ACC112 (cell line): Measurements from ENCODE around the gene NALCN.
A peak's percentile ranks its signal among the peaks of the same experiment; 100 is the strongest.
"Not testable (repeated sequence)": the region's sequence is repeated elsewhere in the genome, so short reads cannot be mapped to it uniquely, and the experiment has no call there.

Experiments used
- H2AFZ ChIP-seq: fragments of 200-600 bp; sonication (generic); one replicate; pipeline ENCODE4 v1.6.0; 2017; ENCODE audit warnings: antibody characterized with exemption, low read length; ENCODE audit not compliant: unreplicated experiment
- H3K27ac ChIP-seq: fragments of 200-600 bp; sonication (generic); 2 replicates; pipeline ENCODE4 v1.5.1; 2014; ENCODE audit warnings: low read depth, mild to moderate bottlenecking, antibody characterized with exemption, low read length, moderate library complexity
- H3K27me3 ChIP-seq: fragments of 200-600 bp; sonication (generic); 2 replicates; pipeline ENCODE4 v1.6.1; 2014; ENCODE audit warnings: mild to moderate bottlenecking, antibody characterized with exemption, low read length, moderate library complexity, mixed read lengths; ENCODE audit not compliant: insufficient read depth
- H3K36me3 ChIP-seq: fragments of 200-600 bp; sonication (generic); 2 replicates; pipeline ENCODE4 v1.6.1; 2016; ENCODE audit warnings: mild to moderate bottlenecking, antibody characterized with exemption, low read length, moderate library complexity, mixed read lengths; ENCODE audit not compliant: insufficient read depth
- H3K4me1 ChIP-seq: fragments of 200-600 bp; sonication (generic); one replicate; pipeline ENCODE4 v1.6.1; 2016; ENCODE audit warnings: low read length, mixed read lengths; ENCODE audit not compliant: insufficient read depth, unreplicated experiment, control insufficient read depth
- H3K4me3 ChIP-seq: fragments of 200-600 bp; sonication (generic); 2 replicates; pipeline ENCODE4 v1.5.1; 2014; ENCODE audit warnings: mild to moderate bottlenecking, low read depth, low read length
- H3K79me2 ChIP-seq: fragments of 200-600 bp; sonication (generic); one replicate; pipeline ENCODE4 v1.6.0; 2016; ENCODE audit warnings: low read length; ENCODE audit not compliant: control insufficient read depth, unreplicated experiment, insufficient read depth

Gene NALCN

DNA sequence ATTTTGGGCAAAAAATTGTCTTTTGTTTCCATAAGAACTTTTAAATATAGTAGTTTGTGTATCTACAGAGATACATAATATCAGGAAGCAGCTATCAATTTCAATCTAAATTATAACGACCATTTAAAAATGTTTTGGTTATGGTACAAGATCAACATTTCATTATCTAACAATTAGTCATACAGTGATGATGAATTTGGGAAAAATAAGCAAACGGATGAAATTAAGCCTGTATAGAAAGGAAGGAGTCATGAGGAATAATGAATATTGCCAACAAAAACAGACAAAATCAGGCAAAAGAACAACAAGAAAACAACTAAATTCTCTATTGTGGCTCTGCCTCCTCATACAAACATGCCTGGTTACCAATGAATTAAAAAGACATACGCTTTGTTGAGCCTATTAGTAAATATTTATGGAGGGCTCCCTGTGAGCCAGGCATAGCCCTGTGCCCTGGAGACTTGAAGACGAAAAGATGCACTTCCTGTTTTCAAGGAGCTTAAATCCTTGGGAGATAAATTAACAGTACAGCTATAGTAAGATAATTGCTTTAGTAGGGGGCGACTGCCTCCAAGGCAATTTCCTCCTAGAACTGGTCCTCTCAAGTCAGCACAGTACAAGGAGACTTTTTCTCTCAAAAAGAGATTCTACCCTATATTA lies 73.0 kb downstream of the NALCN start:
- Histone ChIP-seq H3K79me2 (no peaks in the 10 kb centered on the region), H3K27ac (peak overlapping the region; percentile 23), H2AFZ (peak overlapping the region; percentile 16), H3K4me3 (no peak overlapping the region), H3K27me3 (no peaks in the 10 kb centered on the region), H3K36me3 (no peaks in the 10 kb centered on the region), H3K4me1 (peaks cover 33% of the 10 kb centered on the region)

DNA sequence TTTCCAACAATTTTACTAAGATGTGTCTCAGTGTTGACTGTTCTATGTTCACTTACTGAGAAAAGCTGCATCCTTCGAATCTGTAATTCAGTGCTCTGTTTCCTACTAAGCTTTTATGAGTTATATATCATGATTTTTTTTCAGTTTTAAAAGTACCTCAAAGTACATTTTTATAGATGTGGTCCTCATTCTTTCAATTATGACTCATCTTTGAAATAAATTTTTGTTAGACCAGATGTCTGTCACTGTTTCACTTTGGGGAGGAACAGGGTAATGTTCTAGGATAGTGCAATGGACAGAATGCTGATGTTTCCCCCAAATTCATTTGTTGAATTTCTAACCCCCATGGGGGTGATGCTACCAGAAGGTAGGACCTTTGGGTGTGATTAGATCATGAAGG lies 74.8 kb downstream of the NALCN start:
- Histone ChIP-seq H3K36me3 (no peaks in the 10 kb centered on the region), H3K27me3 (no peaks in the 10 kb centered on the region), H3K79me2 (no peaks in the 10 kb centered on the region), H3K4me1 (peaks cover 29% of the 10 kb centered on the region), H3K27ac (peak overlapping the region; percentile 31; the same call in 1 of the 2 replicates), H2AFZ (peak overlapping the region; percentile 2), H3K4me3 (no peak overlapping the region)

DNA sequence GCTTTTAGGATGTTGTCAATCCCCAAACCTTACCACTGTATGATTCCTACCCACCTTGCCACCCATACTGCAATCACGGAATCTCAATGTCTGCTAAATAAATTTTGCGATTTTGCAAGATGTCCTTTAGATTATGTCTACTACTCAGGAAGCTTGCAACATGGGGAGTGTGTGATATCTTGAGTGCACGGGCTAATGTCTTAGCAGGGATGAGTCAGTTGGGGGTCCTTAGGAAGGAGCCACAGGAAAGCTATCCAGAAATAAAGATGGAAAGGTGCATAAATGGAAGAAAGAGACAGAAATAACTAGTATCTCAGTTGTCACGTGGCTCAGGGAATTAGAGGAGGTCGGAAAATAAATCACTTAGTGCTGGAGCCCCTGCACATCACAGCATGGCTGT lies 77.1 kb downstream of the NALCN start:
- no peaks in the 10 kb centered on the region for H3K79me2 ChIP-seq
- H3K27me3 ChIP-seq: no peaks in the 10 kb centered on the region
- H3K4me3 ChIP-seq: no peak overlapping the region
- H3K4me1 ChIP-seq: peaks cover 29% of the 10 kb centered on the region
- no peak overlapping the region for H3K27ac ChIP-seq
- H3K36me3 ChIP-seq: no peaks in the 10 kb centered on the region
- no peak overlapping the region for H2AFZ ChIP-seq

DNA sequence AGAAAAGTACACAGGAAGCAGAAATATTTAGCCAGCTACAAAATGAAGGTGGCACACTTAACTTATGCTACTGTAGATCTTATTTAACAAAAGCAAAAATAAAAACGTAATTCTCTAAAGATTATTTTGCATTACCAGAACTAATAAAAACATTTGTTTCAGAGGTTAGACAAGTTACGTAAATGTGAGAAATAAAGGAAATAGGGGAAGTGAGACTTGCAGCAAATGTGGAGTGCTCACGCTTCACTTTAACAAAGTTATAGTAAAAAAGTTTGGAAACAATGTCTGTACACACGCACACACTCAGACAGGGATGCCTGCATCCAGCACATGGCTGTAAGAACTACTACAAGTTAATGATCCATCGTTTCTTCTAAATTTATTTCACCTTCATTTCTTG lies 83.7 kb downstream of the NALCN start:
- H3K4me1 ChIP-seq: no peaks in the 10 kb centered on the region
- no peaks in the 10 kb centered on the region for H3K27me3 ChIP-seq
- H3K36me3 ChIP-seq: no peaks in the 10 kb centered on the region
- no peak overlapping the region for H2AFZ ChIP-seq
- H3K4me3 ChIP-seq: no peak overlapping the region
- no peaks in the 10 kb centered on the region for H3K79me2 ChIP-seq
- no peak overlapping the region for H3K27ac ChIP-seq

DNA sequence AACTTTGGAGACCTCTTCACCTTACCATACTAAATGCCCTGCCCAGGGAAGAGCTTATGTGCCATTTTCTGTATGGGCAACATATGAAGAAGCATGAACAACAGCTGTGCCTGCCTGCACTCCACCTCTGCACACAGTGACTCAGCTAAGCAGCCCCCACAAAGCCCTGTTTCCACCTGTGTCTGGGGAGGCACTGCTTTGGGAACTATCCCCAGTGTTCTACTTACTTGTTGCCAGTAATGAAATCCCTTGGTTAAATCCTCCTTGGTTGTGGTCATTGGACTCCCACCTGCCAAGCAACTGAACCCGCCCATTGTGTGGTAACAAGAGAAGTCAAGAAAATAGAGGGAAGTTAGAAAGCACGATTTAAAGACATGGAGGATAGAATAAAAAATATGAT lies 84.6 kb downstream of the NALCN start:
- Histone ChIP-seq H3K79me2 (no peaks in the 10 kb centered on the region), H3K27ac (no peak overlapping the region), H3K4me1 (no peaks in the 10 kb centered on the region), H2AFZ (no peak overlapping the region), H3K27me3 (no peaks in the 10 kb centered on the region), H3K4me3 (no peak overlapping the region), H3K36me3 (no peaks in the 10 kb centered on the region)

DNA sequence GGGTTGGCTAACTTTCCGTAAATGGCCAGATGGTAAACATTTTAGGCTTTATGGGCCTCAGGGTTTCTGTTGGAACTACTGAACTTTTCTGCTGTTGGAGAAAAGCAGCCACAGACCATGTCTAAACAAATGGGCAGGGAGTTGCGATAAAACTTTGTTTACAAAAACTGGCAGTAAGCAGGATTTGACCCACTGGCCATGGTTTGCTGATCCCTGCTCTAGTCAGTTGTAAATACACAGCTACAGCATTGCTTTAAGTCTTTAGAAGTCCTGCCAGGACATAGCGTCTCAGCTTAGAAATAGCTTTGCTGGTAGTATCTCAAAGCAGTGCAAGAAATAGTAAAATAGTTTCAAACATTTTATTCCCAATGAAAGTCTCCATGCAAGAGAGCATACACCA lies 88.4 kb downstream of the NALCN start:
- Histone ChIP-seq H3K4me3 (no peak overlapping the region), H3K27me3 (no peaks in the 10 kb centered on the region), H3K79me2 (no peaks in the 10 kb centered on the region), H2AFZ (no peak overlapping the region), H3K27ac (no peak overlapping the region), H3K4me1 (no peaks in the 10 kb centered on the region), H3K36me3 (no peaks in the 10 kb centered on the region)

DNA sequence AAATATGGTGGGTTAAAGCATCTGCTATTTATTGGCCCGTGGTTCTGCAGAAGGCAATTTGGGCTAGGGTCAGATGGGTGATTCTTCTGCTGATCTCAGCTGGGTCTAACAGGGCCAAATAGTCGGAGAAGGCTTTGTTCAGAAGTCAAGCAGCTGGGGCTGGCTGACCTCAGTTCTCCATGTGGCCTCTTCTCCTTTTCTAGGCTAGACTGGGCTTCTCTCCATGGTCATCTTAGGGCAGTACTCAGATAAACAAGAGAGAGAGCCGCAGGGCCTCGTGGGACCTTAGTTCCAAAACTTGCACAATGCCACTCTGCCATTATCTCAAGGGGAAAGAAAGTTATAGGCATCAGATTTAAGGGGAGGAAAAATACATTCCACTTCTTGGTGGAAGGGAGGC lies 89.6 kb downstream of the NALCN start:
- H3K4me1 ChIP-seq: no peaks in the 10 kb centered on the region
- no peaks in the 10 kb centered on the region for H3K36me3 ChIP-seq
- H3K27ac ChIP-seq: no peak overlapping the region
- H3K27me3 ChIP-seq: no peaks in the 10 kb centered on the region
- no peak overlapping the region for H2AFZ ChIP-seq
- H3K4me3 ChIP-seq: no peak overlapping the region
- H3K79me2 ChIP-seq: no peaks in the 10 kb centered on the region

DNA sequence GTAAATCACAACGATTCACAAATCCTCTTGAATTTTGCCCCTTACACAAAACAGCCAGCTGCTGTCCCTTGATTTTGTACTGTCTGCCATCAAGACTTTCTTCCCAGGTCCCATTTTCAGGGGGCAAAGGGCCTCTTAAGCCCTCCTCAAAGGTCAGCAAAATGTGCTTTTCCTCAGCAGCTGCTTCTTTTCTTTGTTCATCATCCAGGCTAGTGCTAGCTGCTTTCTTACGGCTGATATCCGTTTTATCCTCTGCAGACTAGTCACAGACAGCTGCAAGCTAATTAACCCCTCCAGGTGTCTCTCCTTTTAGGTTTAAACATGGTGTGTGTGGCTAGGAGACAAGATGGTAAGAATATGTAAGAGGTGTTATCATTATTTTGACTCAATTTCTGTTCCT lies 90.9 kb downstream of the NALCN start:
- Histone ChIP-seq H3K36me3 (no peaks in the 10 kb centered on the region), H3K27ac (no peak overlapping the region), H3K4me1 (no peaks in the 10 kb centered on the region), H3K4me3 (no peak overlapping the region), H2AFZ (no peak overlapping the region), H3K79me2 (no peaks in the 10 kb centered on the region), H3K27me3 (no peaks in the 10 kb centered on the region)

DNA sequence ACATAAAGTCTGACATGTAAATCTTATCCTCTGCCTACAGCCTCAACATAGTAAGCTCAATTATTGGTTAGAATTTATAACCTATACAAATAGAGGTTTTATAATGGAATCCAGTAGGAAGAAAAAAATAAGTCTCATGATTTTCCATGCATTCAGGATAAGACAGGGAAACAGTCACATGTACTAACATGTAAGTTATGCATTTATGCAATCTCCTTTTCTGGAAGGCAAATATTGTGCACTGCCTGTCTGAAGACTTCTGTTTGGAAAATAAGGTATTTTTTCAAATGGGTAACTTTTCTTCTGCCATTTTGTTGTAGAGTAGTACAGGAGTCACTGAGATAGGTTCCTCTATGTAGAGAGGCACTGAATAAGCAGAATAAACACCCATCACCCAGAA lies 92.7 kb downstream of the NALCN start:
- Histone ChIP-seq H3K36me3 (no peaks in the 10 kb centered on the region), H2AFZ (no peak overlapping the region), H3K4me1 (no peaks in the 10 kb centered on the region), H3K27ac (no peak overlapping the region), H3K4me3 (no peak overlapping the region), H3K27me3 (no peaks in the 10 kb centered on the region), H3K79me2 (no peaks in the 10 kb centered on the region)

DNA sequence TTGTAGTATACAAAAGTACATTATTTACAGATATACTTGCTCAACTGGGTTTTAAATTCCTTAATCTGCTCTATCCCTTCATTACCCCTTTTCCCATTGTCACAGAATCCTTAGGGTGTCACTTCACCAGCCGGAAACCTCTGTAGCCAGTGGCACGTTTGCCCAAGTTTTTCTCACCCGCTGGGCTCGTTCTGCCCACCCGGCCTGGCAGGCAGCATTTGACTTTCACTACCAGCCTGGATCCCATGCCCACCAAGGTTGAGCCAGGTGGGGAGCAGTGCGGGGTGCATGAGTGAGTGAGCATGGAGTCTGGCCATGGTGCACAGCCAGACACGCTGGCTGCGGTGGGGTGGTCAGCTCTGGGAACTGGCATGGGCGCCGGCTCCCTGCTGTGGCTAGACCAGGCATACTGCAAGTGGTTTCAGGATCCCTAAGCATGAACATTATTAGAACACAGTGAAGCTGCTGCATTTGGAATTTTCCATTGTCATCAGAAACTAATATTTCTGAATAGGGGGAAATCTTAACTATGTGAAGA lies 98.3 kb downstream of the NALCN start:
- Histone ChIP-seq H3K4me3 (no peak overlapping the region), H3K4me1 (no peaks in the 10 kb centered on the region), H3K36me3 (no peaks in the 10 kb centered on the region), H3K27me3 (no peaks in the 10 kb centered on the region), H3K27ac (no peak overlapping the region), H2AFZ (no peak overlapping the region), H3K79me2 (no peaks in the 10 kb centered on the region)

DNA sequence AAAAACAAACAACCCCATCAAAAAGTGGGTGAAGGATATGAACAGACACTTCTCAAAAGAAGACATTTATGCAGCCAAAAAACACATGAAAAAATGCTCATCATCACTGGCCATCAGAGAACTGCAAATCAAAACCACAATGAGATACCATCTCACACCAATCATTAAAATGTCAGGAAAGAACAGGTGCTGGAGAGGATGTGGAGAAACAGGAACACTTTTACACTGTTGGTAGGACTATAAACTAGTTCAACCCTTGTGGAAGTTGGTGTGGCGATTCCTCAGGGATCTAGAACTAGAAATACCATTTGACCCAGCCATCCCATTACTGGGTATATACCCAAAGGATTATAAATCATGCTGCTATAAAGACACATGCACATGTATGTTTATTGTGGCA lies 102.8 kb downstream of the NALCN start:
- H3K4me3 ChIP-seq, H3K79me2 ChIP-seq, H3K27ac ChIP-seq, H3K27me3 ChIP-seq, H3K36me3 ChIP-seq, H2AFZ ChIP-seq: not testable (repeated sequence)
- peaks cover 18% of the 10 kb centered on the region for H3K4me1 ChIP-seq
